Measurements from ENCODE around the gene CISH. TPM values are rescaled to one million over a fixed set of nuclear protein-coding genes. Genes with fewer than 3 reads are reported as not detected.

The CISH gene
- total RNA-seq, 1 experiment from 2014 or later: 2.3 TPM

DNA sequence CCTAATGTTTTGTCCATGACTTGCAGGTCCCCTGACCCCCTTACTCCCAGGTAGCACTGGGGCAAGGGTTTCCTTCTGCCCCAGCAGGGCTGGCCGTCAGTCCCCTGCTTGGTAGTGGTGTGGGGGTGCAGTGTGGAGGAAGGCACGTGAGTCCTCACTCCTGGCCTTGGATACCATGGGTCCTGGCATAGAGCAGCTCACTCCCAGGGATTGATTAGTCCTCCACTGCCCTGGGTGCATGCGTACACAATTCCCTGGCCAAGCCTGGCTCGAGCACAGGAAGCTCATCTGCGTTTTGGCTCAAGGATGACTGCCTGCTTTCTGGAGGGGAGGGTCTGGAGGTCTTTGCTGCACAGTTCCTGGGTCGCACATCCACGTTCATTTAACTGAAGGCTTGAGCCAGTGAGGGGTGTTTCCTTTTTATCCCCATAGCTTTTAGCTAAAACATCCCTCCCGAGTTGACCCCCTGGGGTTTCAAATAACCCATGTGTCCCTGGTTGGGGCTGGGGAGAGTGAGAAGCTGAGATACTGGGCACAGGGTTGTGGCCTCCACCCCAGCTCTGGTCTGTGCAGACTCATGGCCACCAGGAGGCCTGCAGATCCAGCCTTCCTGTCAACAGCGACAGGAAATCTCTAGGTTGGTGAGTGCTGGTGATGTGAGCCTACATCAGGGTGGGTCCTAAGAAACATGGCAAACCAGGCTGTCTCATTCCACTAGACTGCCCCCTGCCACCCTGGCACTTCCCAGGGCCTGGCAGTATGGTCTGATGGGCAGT is 30.7 kb downstream of the CISH start:
- no peak; the same call in 1 of the 2 replicates for ATAC-seq
- no peaks in the 10 kb centered on the region; the same call in 1 of the 2 replicates for H3K36me3 ChIP-seq (ENCODE audit: low read depth, low read length)
- CTCF ChIA-PET: no interaction called here

DNA sequence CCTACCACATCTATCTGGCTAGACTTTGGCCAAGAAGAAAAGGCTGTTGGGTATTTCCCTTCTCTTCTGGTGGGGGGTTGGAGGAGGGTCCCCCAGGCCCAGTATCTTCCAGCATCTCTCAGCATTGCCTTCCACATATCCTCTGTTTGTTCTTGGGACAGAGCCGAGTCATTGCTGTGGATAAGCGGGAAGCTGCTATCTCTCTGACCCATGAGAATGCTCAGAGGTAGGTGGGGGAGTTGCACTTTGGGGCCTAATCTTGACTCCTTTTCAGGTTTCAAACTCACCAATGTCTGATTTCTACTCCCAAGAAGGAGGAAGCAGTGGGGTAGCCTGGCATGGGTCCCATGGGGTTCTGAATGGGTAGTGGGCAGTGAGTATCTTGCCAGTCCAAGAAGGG is 34.2 kb downstream of the CISH start:
- intact Hi-C loops (cut with micrococcal nuclease): no loop called here
- Histone ChIP-seq H2AFZ (ENCODE audit: low read length) (no peak overlapping the region), H3K79me2 (ENCODE audit: low read length) (no peaks in the 10 kb centered on the region), H4K20me1 (ENCODE audit: low read length) (no peaks in the 10 kb centered on the region), H3K9me2 (replicated peaks; ENCODE audit: low read length) (no peaks in the 10 kb centered on the region), H3K4me3 (ENCODE audit: low read length) (no peak overlapping the region), H3K4me2 (ENCODE audit: low read length) (no peak overlapping the region), H3K27ac (ENCODE audit: low read length) (no peak overlapping the region), H3K36me3 (ENCODE audit: low read depth, low read length) (peaks cover 3% of the 10 kb centered on the region; the same call in 1 of the 2 replicates), H3K9me3 (ENCODE audit: low read length) (no peaks in the 10 kb centered on the region), H3K4me1 (ENCODE audit: insufficient read depth, low read length) (no peaks in the 10 kb centered on the region), H3F3A (ENCODE audit: low read length, unreplicated experiment) (no peaks in the 10 kb centered on the region), H3K9ac (ENCODE audit: low read length) (no peak overlapping the region), H3K27me3 (ENCODE audit: low read length) (no peaks in the 10 kb centered on the region)
- DNase-seq: no peak
- ATAC-seq: no peak
- TF ChIP-seq, protein P1, sequence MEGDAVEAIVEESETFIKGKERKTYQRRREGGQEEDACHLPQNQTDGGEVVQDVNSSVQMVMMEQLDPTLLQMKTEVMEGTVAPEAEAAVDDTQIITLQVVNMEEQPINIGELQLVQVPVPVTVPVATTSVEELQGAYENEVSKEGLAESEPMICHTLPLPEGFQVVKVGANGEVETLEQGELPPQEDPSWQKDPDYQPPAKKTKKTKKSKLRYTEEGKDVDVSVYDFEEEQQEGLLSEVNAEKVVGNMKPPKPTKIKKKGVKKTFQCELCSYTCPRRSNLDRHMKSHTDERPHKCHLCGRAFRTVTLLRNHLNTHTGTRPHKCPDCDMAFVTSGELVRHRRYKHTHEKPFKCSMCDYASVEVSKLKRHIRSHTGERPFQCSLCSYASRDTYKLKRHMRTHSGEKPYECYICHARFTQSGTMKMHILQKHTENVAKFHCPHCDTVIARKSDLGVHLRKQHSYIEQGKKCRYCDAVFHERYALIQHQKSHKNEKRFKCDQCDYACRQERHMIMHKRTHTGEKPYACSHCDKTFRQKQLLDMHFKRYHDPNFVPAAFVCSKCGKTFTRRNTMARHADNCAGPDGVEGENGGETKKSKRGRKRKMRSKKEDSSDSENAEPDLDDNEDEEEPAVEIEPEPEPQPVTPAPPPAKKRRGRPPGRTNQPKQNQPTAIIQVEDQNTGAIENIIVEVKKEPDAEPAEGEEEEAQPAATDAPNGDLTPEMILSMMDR (conservative IDR thresholded peaks at IDR 0.05; ENCODE audit: low read depth, low read length): no peak
- TF ChIP-seq EZH2phosphoT487 (IDR thresholded peaks at IDR 0.05; ENCODE audit: borderline replicate concordance, low read length) (no peak), EZH2 (IDR thresholded peaks at IDR 0.05; ENCODE audit: low read length, unreplicated experiment) (no peak)
- ChIA-PET POLR2A (ENCODE audit: unreplicated experiment) (no interaction called here), CTCF (no interaction called here)
- no TSS peak for BruUV-seq (replicated peaks)

More for the DNA sequence above, 30.7 kb downstream of the CISH start:
- intact Hi-C loops (cut with micrococcal nuclease): no loop called here
- Histone ChIP-seq H3K9me3 (ENCODE audit: low read length) (no peaks in the 10 kb centered on the region), H3F3A (ENCODE audit: low read length, unreplicated experiment) (no peaks in the 10 kb centered on the region), H3K79me2 (ENCODE audit: low read length) (no peaks in the 10 kb centered on the region), H3K4me3 (ENCODE audit: low read length) (no peak overlapping the region), H3K27me3 (ENCODE audit: low read length) (no peaks in the 10 kb centered on the region), H3K9me2 (replicated peaks; ENCODE audit: low read length) (no peaks in the 10 kb centered on the region), H2AFZ (ENCODE audit: low read length) (no peak overlapping the region), H3K27ac (ENCODE audit: low read length) (no peak overlapping the region), H4K20me1 (ENCODE audit: low read length) (no peaks in the 10 kb centered on the region), H3K4me2 (ENCODE audit: low read length) (no peak overlapping the region), H3K4me1 (ENCODE audit: insufficient read depth, low read length) (no peaks in the 10 kb centered on the region), H3K9ac (ENCODE audit: low read length) (no peak overlapping the region)
- no peak for DNase-seq
- POLR2A ChIA-PET (ENCODE audit: unreplicated experiment): no interaction called here
- TF ChIP-seq, protein P1 (conservative IDR thresholded peaks at IDR 0.05; ENCODE audit: low read depth, low read length): no peak
- TF ChIP-seq EZH2 (IDR thresholded peaks at IDR 0.05; ENCODE audit: low read length, unreplicated experiment) (no peak), EZH2phosphoT487 (IDR thresholded peaks at IDR 0.05; ENCODE audit: borderline replicate concordance, low read length) (no peak)
- BruUV-seq (replicated peaks): no TSS peak

DNA sequence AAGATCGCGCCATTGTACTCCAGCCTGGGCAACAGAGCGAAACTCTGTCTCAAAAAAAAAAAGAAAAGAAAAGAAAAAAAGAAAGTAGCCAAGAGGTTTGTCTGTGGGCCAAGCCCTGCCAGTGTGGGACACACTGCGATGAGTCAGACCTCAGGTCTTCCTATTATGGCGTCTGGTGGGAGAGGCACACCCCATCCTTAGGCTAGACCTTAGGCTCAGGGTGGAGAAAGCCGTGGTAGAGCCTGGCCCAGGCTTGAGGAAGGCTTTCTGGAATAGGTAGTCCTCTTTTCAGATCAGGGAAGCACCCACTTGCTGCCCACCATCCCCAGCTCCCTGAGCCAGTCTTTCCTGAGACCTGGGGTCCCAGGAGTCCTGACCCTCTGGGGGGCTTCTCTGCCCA is 36.2 kb downstream of the CISH start:
- Histone ChIP-seq H2AFZ (ENCODE audit: low read length) (no peak overlapping the region), H3K4me1 (ENCODE audit: insufficient read depth, low read length) (peaks cover 3% of the 10 kb centered on the region; the same call in 1 of the 2 replicates), H3F3A (ENCODE audit: low read length, unreplicated experiment) (no peaks in the 10 kb centered on the region), H3K9me2 (replicated peaks; ENCODE audit: low read length) (no peaks in the 10 kb centered on the region), H3K27me3 (ENCODE audit: low read length) (no peaks in the 10 kb centered on the region), H3K27ac (ENCODE audit: low read length) (no peak overlapping the region), H4K20me1 (ENCODE audit: low read length) (no peaks in the 10 kb centered on the region), H3K4me2 (ENCODE audit: low read length) (no peak overlapping the region), H3K4me3 (ENCODE audit: low read length) (no peak overlapping the region), H3K36me3 (ENCODE audit: low read depth, low read length) (peaks cover 3% of the 10 kb centered on the region; the same call in 1 of the 2 replicates), H3K9me3 (ENCODE audit: low read length) (no peaks in the 10 kb centered on the region), H3K79me2 (ENCODE audit: low read length) (peaks cover under 1% of the 10 kb centered on the region), H3K9ac (ENCODE audit: low read length) (no peak overlapping the region)
- ATAC-seq (no peak; the same call in 1 of the 2 replicates), DNase-seq (no peak)
- no TSS peak for BruUV-seq (replicated peaks)
- intact Hi-C loops (cut with micrococcal nuclease): no loop called here
- no peak for TF ChIP-seq EZH2phosphoT487 (IDR thresholded peaks at IDR 0.05; ENCODE audit: borderline replicate concordance, low read length)
- TF ChIP-seq, protein P1 (conservative IDR thresholded peaks at IDR 0.05; ENCODE audit: low read depth, low read length): no peak
- TF ChIP-seq EZH2 (IDR thresholded peaks at IDR 0.05; ENCODE audit: low read length, unreplicated experiment): no peak
- POLR2A ChIA-PET (ENCODE audit: unreplicated experiment): no interaction called here
- CTCF ChIA-PET: no interaction called here

Data from PC-3 (cell line).